GM18508 (cell line): ENCODE measurements around the gene FAM13C.

Experiments
- ATAC-seq: cut with Tn5 transposase; IDR thresholded peaks from one replicate; pipeline ENCODE4 v1.9.1; 2021; ENCODE audit warnings: moderate number of reproducible peaks; ENCODE audit not compliant: insufficient read depth, unreplicated experiment

FAM13C gene

DNA sequence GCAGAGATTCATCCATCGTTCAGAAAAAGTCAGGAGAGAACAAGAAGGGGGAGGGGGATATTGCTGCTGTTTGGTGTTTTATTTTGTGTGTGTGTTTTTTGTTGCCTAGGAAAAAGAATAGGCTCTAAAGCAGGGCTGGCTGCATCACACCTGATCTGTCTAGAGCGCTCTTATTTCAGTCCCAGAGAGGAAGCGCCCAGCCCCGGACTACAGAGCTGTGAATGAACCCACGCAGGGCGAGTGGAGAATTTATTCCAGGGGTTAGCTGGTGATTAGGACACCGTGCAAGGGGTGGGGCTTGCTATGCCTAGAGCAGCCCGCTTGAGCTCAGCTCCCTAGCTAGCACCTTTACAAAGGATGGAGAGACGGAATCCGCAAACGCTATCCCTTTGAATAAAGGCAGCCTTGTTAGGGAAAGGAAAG lies 621 bp upstream of the FAM13C start:
- no peak for ATAC-seq

DNA sequence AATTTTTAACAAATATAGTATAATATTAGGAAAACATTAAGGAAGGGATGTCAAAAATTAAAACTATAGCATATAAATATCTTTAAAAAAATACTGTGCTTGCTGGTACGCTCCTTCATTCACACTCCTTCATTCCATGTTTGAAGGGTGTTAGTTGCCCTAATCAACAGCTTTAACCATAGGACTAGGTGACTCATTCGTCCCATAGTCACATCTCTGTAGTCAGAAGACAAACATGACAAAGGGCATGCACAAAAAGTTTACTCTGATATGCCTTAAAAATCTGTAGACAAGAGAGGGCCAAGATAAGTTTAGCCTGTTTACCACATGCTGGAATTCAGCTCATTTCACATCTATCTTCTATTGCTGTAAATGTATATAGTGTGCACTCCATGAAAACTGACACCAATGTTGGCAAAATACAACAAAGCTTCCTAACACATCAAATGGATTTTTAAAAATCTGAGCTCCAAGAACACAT lies 646 bp downstream of the FAM13C start:
- ATAC-seq: no peak

DNA sequence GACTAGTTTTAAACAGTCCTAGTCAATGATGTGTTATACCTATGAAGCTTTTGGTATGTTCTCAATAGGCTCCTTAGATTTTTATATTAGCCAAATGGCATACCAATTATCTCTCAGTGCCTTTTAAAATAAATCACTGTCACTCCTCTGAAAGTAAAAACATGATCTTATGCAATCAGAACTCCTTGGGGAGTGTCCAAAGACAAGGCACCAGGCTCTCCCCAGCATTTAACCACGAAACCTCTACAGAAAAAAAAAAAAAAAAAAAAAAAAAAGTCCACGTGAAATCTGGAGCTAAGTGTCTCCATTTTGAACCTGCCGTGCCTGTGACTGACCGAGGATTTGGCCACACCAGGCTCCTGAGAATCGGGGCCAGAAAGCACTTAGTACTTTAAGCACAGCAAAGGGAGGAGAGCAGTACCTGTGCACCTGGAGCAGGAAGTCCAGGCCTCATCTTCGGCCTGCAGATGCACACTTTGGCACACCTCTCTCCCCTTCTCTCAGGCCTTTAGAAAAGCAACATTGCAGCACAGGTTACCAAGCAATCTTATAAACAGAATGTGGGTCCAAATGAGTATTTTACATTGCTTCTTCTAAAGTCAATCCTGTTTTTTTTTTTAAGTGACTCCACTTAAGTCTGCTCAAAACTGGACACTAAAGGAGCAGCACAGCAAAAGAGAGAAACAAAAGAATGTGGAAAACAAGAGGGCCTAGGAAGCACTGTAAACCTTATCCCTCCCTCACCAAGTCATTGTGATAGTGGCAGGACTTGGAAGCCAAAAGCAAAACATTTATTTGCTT lies 1.5 kb downstream of the FAM13C start:
- no peak for ATAC-seq

DNA sequence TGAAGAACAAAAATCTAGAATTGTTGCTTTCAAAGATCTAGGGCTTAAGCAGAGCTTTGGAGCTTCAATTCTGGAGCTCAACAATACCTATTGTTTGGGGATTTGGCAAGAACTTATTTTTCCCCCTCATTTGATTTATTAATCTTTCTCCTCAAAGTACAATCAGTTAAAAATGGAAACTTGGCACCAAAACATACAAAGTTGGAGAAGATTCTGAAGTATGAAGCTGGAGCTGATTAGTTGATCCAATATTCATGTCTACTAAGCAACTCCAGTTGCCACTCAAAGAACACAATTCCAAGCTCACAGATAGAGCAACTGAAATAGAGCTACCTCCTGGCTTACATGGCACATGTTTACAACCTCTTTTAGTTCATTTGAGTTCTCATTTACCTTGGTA lies 3.8 kb downstream of the FAM13C start:
- no peak for ATAC-seq

DNA sequence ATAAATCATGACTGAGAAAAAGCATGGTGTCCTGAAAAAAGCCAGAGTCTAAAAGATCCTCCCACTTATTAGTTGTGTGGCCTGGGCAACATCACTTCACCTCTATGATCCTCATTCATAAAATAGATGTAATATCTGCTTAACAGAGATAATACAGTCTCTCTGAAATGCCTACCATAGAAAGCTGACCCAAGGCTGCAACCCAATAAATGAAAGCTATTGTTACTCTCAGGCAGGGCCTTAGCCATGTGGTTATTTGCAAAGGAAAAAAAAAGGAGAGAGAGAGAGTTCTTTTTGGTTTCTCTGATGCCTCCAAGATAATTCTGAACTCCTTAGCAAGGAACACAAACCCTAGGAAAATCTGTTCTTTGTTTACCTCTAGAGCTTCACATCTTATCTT lies 7.9 kb downstream of the FAM13C start:
- no peak for ATAC-seq

DNA sequence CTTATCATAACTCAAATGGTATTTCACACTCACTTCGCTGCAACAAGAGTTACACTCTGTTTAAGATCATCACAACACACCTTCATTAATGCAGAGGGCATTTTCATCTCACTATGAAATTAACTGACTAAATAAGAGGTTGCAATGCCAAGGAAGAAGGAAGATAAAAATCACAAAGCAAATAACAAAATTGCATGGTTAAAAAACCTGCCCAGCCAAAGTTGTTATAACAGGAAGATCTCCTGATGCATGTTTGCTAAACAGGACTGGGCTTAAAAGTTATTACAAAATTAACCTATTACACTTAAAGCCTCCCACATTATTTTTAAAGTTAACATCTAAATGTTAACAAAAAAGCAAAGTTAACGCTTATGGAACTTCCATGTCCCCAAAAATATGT lies 11.8 kb downstream of the FAM13C start:
- no peak for ATAC-seq

DNA sequence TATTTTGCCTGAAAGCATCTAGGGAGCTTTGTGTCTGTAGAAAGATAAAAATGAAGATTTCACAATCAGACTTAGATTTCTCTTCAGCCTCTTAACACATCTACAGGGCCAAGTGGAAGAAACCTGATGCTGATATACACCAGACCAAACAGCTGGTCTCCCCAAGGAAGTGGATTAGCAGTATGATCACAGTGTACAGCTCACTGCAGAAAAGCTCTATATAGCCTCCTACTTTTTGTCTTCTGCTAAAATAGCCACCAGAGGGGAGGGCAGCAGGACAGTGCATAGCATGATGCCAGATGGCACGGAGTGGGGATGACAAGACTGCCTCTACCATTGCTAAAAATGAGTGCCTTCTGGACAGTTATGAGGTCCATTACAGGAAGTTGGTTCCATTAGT lies 16.0 kb downstream of the FAM13C start:
- ATAC-seq: no peak

DNA sequence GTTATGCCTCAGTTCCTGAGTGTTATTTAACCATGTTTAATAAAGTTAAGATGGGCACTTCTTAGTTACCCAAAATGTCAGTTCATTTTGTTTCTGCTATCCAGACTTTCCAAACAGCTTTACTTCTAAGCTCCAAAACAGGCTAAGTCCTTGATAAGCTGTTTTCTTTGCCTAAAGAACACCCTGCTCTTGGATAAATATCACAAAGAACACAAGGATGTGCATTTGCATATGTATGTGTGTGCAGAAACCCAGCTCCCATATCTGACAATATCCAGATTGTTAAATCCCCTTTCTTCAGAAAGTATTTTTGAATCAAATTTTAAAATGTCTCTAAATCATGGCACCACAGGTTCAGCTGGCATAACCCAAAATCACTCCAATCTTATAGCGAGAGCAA lies 19.6 kb downstream of the FAM13C start:
- ATAC-seq: no peak

DNA sequence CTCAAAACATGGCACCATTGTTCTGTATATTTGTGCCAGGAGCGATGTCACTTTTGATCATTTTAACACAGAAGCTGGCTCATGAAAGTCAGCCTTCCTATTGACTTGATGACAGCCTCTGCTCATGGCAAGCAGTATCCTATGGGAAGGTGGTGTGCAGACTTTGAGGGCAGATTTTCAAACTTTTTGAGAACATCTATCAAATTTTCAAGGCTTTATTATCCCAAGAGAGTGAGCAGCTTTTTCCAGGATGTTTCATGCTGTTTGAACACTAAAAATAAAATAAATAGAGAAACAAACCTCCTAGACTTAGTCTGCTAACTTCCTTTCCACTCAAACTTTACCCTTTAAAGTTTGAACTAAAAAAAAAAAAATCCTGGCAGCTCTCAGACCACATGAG lies 20.3 kb downstream of the FAM13C start:
- no peak for ATAC-seq

DNA sequence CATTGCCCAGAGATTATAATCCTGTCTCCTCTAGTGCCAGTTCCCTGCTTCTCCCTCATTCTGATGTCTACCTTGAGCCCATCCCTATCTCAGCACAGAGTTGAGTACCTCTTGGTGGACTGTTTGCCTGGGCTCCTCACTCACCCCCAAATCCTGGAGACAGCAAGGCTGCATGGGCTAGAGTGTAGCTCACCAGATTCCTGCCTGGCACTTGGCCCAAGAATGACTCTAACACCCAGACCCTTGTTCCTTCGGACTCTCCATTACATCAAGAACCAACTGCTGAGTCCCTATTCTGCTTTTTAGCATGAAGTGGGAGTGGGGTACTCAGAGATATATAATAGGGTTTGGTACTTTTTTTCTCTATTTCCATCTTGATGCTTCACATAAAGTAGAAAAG lies 22.1 kb downstream of the FAM13C start:
- ATAC-seq: no peak

DNA sequence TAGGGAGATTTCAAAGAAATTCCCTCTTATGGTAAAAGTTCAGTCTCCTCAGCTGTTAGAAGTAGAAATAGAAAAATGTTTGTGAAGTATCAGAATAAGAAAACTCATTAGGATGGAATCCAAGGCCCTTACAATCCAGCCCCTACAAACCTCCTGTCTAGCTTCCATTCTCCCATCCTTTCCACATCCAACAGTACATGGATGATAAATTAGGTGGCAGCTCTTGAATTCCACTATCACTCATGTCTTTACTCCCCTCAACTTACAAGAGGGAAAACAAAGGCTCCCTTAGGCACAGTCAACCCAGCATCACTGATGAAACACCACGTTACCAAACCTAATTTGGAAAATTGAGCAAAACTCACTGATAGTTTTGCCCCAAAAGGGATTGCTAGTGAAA lies 23.0 kb downstream of the FAM13C start:
- ATAC-seq: no peak

DNA sequence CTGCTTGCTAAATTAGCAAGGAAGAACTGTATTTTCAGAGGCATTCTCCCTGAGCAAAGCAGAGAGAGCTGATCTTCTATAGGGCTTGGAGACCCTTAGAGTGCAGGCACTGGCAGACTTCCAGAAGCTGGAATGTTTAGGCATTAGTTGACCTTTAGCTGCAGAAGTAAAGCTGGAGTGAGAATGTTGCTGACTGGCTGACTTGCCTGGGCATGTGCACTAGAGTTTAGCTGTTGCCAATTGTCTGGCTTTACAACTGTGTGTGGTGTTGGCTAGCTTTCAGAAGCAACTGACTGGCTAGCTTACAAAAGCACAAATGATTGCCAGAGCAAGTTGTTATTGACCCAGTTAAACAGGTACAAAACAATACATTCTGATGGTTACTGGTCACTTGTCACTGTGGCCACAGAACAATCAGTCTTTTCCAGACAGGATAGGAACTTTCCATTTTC lies 25.1 kb downstream of the FAM13C start:
- ATAC-seq: no peak

DNA sequence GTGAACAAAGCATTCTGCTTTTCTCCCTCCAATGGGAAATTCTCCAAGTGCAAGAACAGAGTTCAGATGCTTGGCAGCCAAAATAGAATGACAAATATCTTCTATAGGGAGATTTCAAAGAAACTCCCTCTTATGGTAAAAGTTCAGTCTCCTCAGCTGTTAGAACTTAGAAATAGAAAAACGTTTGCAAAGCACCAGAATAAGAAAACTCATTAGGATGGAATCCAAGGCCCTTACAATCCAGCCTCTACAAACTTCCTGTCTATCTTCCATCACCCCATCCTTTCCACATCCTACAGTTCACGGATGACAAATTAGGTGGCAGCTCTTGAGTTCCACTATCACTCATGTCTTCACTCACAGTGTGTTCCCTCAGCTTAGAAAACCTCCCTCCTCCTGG lies 25.7 kb downstream of the FAM13C start:
- no peak for ATAC-seq

DNA sequence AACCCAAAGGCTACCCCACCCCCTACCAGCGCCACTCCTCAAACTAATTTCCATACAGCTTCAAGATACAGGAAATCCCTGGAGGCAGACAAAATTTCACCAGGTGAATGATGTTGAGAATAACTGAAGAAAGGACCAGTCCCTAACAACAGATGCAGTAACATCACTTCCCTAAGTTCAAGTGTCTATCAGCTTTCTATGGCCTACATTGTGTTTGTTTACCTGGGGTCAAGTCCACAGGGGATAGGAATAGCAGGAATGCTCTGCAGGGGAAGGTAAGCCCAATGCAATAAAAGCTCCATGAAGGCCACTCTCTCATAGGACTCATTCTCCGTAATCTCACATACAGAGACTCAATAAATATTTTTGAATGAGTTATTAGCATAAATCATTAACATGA lies 26.9 kb downstream of the FAM13C start:
- ATAC-seq: no peak

DNA sequence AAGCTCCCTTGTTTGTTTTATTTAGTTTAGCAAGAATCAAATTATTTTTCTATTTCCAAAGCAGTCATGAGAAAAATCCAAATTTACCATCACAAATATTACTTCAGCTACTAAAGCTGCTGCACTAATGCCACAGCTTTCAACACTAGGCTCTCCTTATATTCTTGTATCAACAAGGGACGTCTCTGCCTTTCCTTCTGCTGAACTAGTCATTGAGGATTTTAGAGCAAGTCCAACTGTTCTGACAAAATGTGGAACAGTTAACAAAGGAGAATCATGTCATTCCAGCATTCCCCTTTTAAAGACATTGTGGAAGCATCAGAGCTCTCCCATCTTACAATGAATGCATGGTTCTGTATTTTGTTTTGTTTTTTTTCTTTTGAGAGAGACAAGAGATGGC lies 28.6 kb downstream of the FAM13C start:
- ATAC-seq: no peak

DNA sequence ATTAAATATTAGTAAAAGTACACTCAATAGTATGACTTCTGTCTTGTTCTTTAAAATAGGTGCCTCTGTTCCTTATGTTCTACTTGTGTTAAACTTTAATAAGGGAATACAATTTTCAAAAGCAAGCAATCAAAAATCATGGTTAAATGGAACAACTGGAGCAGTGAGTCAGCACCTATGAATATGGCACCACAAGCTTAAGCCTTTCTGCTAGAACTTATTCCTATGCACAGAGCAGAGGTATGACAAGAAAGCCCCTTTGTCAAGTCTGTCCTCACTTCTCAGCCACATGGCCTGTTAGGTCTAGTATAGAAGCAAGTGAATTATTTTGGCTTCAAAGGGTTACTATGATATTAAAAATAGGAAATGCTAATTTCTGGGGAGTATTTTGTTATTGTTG lies 29.8 kb downstream of the FAM13C start:
- ATAC-seq: no peak

DNA sequence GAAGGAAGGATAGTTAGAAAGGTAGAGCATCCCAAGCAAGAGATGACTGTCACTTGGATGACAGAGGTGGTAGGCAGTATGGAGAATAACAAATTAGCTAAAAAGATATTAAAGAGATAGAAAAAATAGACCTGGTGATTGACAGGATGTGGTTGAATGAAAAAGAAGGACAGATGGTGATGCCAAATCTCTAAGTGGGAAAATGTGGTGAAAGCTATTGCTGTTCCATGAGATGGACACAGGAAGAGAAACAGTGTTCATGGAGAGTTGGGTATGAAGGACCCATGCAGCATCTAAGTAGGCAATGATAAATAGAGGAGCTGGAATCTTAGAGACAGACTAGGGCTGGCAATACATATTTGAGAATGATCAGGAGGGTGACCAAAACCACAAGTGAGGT lies 30.7 kb downstream of the FAM13C start:
- no peak for ATAC-seq

DNA sequence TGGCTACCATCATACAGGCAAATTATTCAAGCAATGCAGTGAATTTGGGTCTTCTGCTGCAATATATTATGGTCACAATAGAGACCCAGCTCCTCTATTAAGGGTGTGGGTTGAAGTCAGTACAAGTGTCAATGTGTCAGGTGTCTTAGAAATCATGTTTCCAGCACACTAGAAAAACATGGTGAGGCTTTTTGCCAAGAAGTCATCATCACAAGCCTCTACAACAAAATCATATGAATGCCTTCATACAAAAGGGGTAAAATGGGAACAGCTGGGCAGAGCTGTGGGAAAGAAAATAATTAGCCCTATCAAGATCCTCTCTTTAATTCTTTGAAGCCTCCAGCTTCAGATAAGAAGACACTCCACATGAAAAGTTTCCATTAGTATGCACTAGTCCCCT lies 37.2 kb downstream of the FAM13C start:
- no peak for ATAC-seq

DNA sequence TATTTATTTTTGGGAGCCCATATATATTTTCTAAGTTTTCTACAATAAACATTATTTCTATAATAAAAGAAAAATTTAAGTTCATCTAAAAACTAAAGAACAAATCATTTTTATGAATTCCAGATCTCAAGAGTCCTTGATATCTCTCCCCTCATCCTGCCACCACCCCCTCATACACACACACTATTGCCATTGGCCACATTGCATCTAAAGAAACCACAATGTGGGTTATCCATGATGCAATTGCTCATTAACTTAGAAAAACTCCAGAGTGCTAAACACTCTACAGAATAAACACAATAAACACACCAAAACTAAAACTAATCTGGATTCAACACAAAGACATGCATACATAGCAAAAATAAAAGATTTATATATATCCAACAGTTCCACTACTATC lies 37.8 kb downstream of the FAM13C start:
- no peak for ATAC-seq

DNA sequence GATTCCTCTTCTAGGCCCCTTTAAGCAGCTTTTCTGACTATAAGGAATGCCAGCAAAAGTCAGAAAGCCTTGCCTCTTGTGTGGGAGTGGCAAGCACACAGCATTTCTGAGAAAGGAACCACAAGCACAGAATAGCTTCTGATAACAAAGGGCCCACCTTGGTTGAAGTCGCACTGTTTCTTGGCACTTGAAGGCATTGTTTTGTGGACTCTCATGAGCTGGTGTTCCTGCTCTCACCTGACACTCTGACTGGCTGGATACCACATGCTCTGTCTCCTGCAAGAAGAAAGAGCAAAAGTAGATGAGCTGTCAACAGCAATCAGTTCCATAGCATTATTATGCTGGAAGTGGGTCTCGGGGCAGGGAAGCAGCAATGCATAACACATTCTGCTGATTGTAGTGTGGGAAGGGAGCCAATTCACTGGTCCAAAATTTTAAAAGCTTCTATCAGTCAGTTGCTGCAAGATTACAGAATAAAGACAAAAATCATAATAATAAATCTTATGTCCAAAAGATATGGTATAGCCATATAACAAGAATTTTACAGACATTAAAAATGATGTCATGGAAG lies 38.4 kb downstream of the FAM13C start:
- ATAC-seq: no peak

DNA sequence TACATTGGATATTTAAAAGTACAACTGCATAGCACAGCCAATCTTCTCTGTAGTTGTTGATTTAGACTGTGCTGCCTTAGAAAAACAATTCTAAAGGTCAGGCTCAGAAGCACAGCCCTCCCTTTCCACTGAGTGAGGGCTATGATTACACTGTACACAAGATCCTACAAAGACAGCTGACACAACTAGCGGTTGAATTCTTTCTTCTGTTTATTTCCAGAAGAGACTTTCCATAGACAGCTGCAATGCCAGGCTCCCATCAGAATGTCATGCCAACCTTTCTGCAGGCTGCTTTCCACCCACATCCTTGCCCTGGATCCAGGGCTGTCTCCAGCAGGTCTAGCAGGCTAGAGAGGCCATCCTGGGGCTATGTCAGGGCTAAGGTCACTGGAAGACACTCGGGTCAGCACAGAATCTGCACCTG lies 39.3 kb downstream of the FAM13C start:
- ATAC-seq: no peak

DNA sequence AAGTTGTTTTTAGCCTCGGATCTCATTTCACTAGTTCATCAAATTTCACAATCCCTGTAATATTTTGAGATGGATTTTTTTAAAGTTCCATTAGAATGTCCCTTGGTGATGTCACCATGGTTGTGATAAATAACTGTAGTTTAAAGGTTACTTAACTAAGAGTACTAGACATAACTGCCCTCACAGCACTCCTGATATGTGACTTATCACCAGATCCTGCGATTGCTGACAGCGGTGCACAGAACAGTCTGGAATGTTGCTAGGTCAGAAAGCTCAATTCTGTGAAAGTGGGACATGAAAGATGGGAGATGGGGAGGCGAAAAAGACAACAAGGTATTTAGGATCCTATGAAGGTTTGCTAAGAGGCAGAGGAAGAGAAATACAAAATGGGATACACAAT lies 40.2 kb downstream of the FAM13C start:
- no peak for ATAC-seq
